ENCODE results near the gene MEG3. TPM values are rescaled to one million over a fixed set of nuclear protein-coding genes. Genes with fewer than 3 reads are reported as not detected.

MEG3 gene
- total RNA-seq, 5 donors from 2014 or later (not counting 1 experiment from before 2014, with no cell fraction given) = 2.3 to 3.4 (median 2.4) TPM; not detected in 2

DNA sequence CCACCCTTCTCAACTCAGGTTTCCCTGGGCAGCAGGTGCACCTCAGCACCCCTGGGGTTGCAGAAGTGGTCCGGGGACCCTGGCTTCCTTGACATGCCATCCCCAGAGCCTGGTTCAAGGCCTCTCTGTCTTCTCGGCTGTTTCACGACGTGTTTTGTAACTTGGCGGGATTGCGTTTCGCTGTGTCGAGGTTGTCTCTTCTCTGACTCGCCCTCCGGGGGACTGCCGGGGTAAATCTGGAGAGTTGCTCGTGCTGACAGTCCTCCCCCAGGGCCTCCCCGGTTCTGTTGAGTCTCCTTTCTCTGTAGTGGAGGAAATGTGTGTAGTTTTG, 25.6 kb downstream of the MEG3 start:
- Mint-ChIP-seq H3K27ac (no peak overlapping the region), H3K4me3 (no peak overlapping the region), H3K9me3 (no peaks in the 10 kb centered on the region), H3K27me3 (no peaks in the 10 kb centered on the region), H3K36me3 (no peaks in the 10 kb centered on the region), H3K4me1 (peaks cover 0 to 5% (median 0%) of the 10 kb centered on the region in 3 donors)
- ATAC-seq (replicated peaks in 1 of 4) (no peak), DNase-seq (peak in 1 of 35 experiments; percentile 4)
- H3K27ac ChIP-seq (ENCODE audit: low read length) = no peak overlapping the region
- ChIA-PET CTCF (interaction anchor here in 1 of 2 donors (0.5 kb wide), 1 partner anchor 776 kb away, joined by 4 read pairs; no protein-coding TSS in a partner anchor), POLR2A (no interaction called here)
- H3K27me3 ChIP-seq (replicated peaks in 1 of 2; ENCODE audit: control insufficient read depth in 2 of 2, extremely low read depth in 1 of 2, insufficient read depth in 2 of 2, low read length in 1 of 2) = no peaks in the 10 kb centered on the region
- H3K4me1 ChIP-seq (ENCODE audit: control insufficient read depth in 1 of 2, extremely low read depth in 1 of 2, insufficient read depth in 2 of 2, low read length in 2 of 2) = no peaks in the 10 kb centered on the region
- H3K9me3 ChIP-seq = no peaks in the 10 kb centered on the region
- WGBS (ENCODE audit: insufficient coverage) = 95% methylated on average over 9 of the region's 13 CpGs
- no peak overlapping the region for H3K4me3 ChIP-seq (ENCODE audit: control insufficient read depth in 1 of 2, extremely low read depth in 1 of 2, low read length in 1 of 2)
- no peaks in the 10 kb centered on the region for H3K36me3 ChIP-seq (ENCODE audit: control insufficient read depth in 2 of 2, extremely low read depth in 1 of 2, insufficient read depth in 1 of 2, low read length in 1 of 2)

DNA sequence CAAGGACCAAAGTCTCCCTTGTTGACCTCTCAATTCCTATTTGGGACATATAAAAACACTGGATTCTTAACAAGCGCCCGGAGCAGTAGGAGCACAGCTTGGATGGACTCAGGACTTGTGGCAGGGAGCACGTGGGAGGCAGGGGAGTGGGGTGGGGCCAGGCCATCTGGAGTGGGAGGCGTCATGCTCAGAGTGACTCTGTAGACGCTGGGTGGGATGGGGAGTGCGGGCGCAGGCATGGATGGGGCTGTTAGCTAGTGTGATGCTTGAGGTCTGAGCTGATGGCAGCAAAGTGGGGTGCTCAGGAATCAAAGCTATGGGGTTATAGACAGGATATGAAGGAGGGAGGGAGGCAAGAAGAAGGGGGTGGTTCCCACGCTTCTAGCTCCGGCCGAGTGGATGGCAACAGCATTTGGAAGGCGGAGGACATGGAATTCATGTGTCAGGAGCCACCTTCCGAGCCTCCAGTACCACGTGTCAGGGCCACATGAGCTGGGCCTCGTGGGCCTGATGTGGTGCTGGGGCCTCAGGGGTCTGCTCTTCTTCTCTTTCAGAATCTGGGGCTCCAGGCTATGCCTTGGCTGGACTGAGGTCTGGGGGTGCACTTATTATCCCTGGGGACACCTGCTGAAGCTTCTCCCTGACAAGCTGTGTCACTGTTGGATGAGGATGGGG, 26.2 kb downstream of the MEG3 start:
- Histone ChIP-seq H3K27ac (ENCODE audit: low read length) (no peak overlapping the region), H3K36me3 (ENCODE audit: control insufficient read depth in 2 of 2, extremely low read depth in 1 of 2, insufficient read depth in 1 of 2, low read length in 1 of 2) (no peaks in the 10 kb centered on the region), H3K27me3 (replicated peaks in 1 of 2; ENCODE audit: control insufficient read depth in 2 of 2, extremely low read depth in 1 of 2, insufficient read depth in 2 of 2, low read length in 1 of 2) (no peaks in the 10 kb centered on the region), H3K4me1 (ENCODE audit: control insufficient read depth in 1 of 2, extremely low read depth in 1 of 2, insufficient read depth in 2 of 2, low read length in 2 of 2) (no peaks in the 10 kb centered on the region), H3K4me3 (ENCODE audit: control insufficient read depth in 1 of 2, extremely low read depth in 1 of 2, low read length in 1 of 2) (no peak overlapping the region), H3K9me3 (no peaks in the 10 kb centered on the region)
- Mint-ChIP-seq H3K36me3 (no peaks in the 10 kb centered on the region), H3K27ac (no peak overlapping the region), H3K4me1 (peaks cover 0 to 5% (median 0%) of the 10 kb centered on the region in 3 donors), H3K4me3 (no peak overlapping the region), H3K27me3 (no peaks in the 10 kb centered on the region), H3K9me3 (no peaks in the 10 kb centered on the region)
- ChIA-PET POLR2A (no interaction called here), CTCF (interaction anchor here in 1 of 2 donors (0.7 kb wide), 1 partner anchor 777 kb away, joined by 3 read pairs; no protein-coding TSS in a partner anchor)
- DNase-seq (no peak), ATAC-seq (replicated peaks in 1 of 4) (no peak)
- 92% methylated on average over 13 of the region's 14 CpGs for WGBS (ENCODE audit: insufficient coverage)

DNA sequence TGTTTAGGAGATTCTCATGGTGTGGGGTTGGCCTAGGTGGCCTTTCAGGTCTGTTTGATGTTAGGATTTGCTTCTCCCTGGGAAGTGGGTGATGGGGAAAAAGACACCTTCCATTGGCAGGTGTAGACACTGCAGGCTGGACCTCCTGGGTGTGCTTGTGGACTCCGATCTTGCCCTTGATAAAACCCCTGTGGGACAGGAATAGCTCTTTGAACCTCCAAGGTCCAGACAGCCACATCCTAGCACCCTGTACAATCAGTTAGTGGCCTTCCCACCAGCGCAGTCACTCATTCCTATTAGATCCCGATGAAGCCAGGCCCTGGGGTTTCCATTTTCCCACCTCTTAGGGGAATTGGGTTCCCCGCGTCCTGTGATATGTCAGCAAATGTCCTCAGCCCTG, 28.5 kb downstream of the MEG3 start:
- DNase-seq (no peak), ATAC-seq (replicated peaks in 1 of 4) (no peak)
- 100% methylated on average over 1 of the region's 5 CpGs for WGBS (ENCODE audit: insufficient coverage)
- Histone ChIP-seq H3K27me3 (replicated peaks in 1 of 2; ENCODE audit: control insufficient read depth in 2 of 2, extremely low read depth in 1 of 2, insufficient read depth in 2 of 2, low read length in 1 of 2) (peaks cover 0 to 11% of the 10 kb centered on the region in 2 experiments), H3K36me3 (ENCODE audit: control insufficient read depth in 2 of 2, extremely low read depth in 1 of 2, insufficient read depth in 1 of 2, low read length in 1 of 2) (no peaks in the 10 kb centered on the region), H3K9me3 (no peaks in the 10 kb centered on the region), H3K4me1 (ENCODE audit: control insufficient read depth in 1 of 2, extremely low read depth in 1 of 2, insufficient read depth in 2 of 2, low read length in 2 of 2) (no peaks in the 10 kb centered on the region), H3K4me3 (ENCODE audit: control insufficient read depth in 1 of 2, extremely low read depth in 1 of 2, low read length in 1 of 2) (no peak overlapping the region), H3K27ac (ENCODE audit: low read length) (no peak overlapping the region)
- Mint-ChIP-seq H3K4me1 (peaks cover 0 to 5% (median 0%) of the 10 kb centered on the region in 3 donors), H3K36me3 (no peaks in the 10 kb centered on the region), H3K27me3 (peaks cover 4 to 7% of the 10 kb centered on the region in 2 donors), H3K4me3 (no peak overlapping the region), H3K9me3 (no peaks in the 10 kb centered on the region), H3K27ac (no peak overlapping the region)
- POLR2A ChIA-PET = no interaction called here
- CTCF ChIA-PET = no interaction called here

DNA sequence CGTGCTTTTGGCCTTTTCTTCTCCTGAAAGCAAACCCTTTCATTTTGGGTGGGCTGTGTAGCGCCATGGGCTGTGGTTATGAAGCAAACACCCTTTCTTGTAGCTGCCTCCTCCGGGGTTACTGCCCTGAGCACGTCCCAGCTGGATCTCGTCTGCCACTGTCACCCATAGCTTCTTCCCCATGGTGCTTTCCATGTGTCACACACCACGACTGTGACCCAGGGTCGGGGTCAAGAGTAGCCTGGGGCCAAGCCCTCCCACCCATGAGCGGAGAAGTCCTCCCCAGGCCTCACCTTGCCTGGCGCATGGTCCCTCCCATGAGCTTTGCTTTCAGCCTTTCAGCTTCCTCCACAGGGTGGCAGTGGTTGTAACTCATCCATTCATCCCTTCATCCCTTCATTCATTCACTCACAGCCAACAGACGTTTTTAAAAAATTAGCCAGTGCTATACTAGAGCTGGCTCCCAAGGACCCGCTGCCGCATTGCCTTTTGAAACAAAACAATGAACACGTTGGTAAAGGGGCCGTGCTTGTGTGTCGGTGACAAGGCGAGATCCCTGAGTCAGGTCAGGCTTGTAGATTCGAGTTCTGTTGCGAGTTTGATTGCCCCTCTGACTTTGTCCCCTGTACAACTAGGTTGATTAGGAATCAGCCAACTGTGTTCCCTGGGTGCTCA, 29.5 kb downstream of the MEG3 start:
- H3K9me3 ChIP-seq = no peaks in the 10 kb centered on the region
- peaks cover 0 to 5% (median 0%) of the 10 kb centered on the region in 3 donors for H3K4me1 Mint-ChIP-seq
- no peaks in the 10 kb centered on the region for H3K36me3 Mint-ChIP-seq
- ATAC-seq (replicated peaks in 1 of 4) (no peak), DNase-seq (no peak)
- H3K36me3 ChIP-seq (ENCODE audit: control insufficient read depth in 2 of 2, extremely low read depth in 1 of 2, insufficient read depth in 1 of 2, low read length in 1 of 2) = no peaks in the 10 kb centered on the region
- H3K4me1 ChIP-seq (ENCODE audit: control insufficient read depth in 1 of 2, extremely low read depth in 1 of 2, insufficient read depth in 2 of 2, low read length in 2 of 2) = no peaks in the 10 kb centered on the region
- H3K27ac Mint-ChIP-seq = peak overlapping the region in 1 of 2 donors; percentile 55
- ChIA-PET POLR2A (no interaction called here), CTCF (no interaction called here)
- peaks cover 0 to 19% of the 10 kb centered on the region in 2 experiments for H3K27me3 ChIP-seq (replicated peaks in 1 of 2; ENCODE audit: control insufficient read depth in 2 of 2, extremely low read depth in 1 of 2, insufficient read depth in 2 of 2, low read length in 1 of 2)
- no peak overlapping the region for H3K27ac ChIP-seq (ENCODE audit: low read length)
- H3K9me3 Mint-ChIP-seq = no peaks in the 10 kb centered on the region
- peaks cover 4 to 14% of the 10 kb centered on the region in 2 donors for H3K27me3 Mint-ChIP-seq
- no peak overlapping the region for H3K4me3 Mint-ChIP-seq
- H3K4me3 ChIP-seq (ENCODE audit: control insufficient read depth in 1 of 2, extremely low read depth in 1 of 2, low read length in 1 of 2) = no peak overlapping the region
- 86% methylated on average over 18 of the region's 18 CpGs for WGBS (ENCODE audit: insufficient coverage)

DNA sequence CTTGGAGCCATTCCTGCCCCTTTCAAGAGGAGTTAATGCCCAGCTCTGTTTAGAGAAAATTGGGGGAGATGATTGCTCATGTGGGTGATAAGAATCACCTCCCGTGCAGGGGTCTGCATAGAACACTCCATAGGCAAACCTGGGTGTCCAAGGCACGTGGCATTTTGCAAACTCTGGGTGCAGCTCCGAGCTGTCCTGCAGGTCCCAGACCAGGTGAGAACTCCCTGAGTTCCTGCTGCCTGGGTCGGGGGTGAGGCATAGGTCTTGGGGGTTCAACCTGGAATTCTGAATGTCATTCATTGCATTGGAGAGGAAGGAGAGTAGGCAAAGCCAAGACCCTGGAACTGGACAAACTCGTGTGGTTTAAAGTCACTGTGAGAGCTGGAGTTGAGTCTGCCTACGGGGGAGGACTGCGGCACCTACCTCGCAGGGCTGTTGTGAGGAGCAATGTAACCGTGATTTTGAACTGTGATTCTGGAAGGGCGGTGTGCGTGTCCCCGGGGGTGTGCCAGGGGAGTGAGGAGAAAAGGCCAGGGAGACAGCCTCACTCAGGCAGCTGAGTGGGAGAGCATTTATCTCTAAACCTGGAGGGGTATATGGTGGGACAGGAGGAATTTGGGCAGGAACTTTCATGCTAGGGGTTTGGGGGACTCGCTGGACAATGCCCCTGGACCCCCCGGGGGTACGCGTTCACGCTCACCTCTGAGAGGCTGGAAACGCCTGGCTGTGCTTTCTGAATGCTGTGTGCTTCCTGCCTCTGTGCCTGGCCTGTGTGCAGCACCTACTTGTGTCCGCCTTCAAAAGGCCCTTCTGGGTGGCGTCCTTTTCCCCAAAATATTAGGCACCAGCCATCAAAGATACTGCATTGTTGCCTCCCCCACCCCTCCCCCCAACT, 30.4 kb downstream of the MEG3 start:
- Mint-ChIP-seq H3K36me3 (no peaks in the 10 kb centered on the region), H3K4me1 (no peaks in the 10 kb centered on the region), H3K27me3 (peaks cover 4 to 17% of the 10 kb centered on the region in 2 donors), H3K4me3 (no peak overlapping the region), H3K27ac (no peak overlapping the region), H3K9me3 (no peaks in the 10 kb centered on the region)
- H3K27ac ChIP-seq (ENCODE audit: low read length) = no peak overlapping the region
- no peak overlapping the region for H3K4me3 ChIP-seq (ENCODE audit: control insufficient read depth in 1 of 2, extremely low read depth in 1 of 2, low read length in 1 of 2)
- H3K36me3 ChIP-seq (ENCODE audit: control insufficient read depth in 2 of 2, extremely low read depth in 1 of 2, insufficient read depth in 1 of 2, low read length in 1 of 2) = no peaks in the 10 kb centered on the region
- DNase-seq (no peak), ATAC-seq (replicated peaks in 1 of 4) (no peak)
- CTCF ChIA-PET = no interaction called here
- H3K27me3 ChIP-seq (replicated peaks in 1 of 2; ENCODE audit: control insufficient read depth in 2 of 2, extremely low read depth in 1 of 2, insufficient read depth in 2 of 2, low read length in 1 of 2) = peaks cover 0 to 26% of the 10 kb centered on the region in 2 experiments
- 80% methylated on average over 16 of the region's 20 CpGs for WGBS (ENCODE audit: insufficient coverage)
- H3K9me3 ChIP-seq = no peaks in the 10 kb centered on the region
- H3K4me1 ChIP-seq (ENCODE audit: control insufficient read depth in 1 of 2, extremely low read depth in 1 of 2, insufficient read depth in 2 of 2, low read length in 2 of 2) = no peaks in the 10 kb centered on the region
- POLR2A ChIA-PET = no interaction called here

DNA sequence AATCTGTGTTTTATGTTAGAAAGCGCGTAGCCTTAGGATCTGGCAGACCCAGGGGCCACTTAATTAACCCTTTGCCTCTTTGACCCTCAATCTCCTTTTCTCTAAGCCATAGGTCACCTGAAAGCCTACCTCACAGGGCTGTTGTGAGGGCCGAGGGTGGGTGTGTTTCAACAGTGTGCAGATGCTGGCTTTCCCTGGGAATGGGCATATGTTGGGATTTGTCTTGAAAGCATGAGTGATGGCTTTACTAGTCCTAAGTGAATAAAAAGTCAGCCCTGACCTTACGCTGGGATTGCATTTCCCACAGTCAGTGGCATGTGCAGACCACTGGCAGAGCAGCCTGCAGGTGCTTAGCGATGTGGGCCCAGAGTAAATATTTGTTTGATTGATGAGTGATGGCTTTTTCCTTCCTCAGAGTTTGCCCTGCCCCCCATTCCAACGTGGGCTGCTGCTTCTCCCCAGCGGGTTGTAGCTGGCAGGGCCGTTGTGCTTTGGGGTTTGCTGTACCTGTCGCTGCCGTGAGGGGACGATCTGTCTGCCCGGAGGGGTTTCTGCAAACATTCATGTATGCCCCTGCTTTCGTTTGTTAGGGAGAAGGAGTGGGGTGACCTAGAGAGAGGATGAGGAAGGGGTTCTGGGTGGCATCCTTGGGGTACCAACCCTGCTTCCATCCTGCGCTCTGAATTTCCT, 31.5 kb downstream of the MEG3 start:
- no peak overlapping the region for H3K27ac Mint-ChIP-seq
- CTCF ChIA-PET = interaction anchor here in 1 of 2 donors (0.6 kb wide), 1 partner anchor 1364 kb away, joined by 4 read pairs; no protein-coding TSS in a partner anchor

More for the DNA sequence above, 31.5 kb downstream of the MEG3 start:
- no peak overlapping the region for H3K4me3 ChIP-seq (ENCODE audit: control insufficient read depth in 1 of 2, extremely low read depth in 1 of 2, low read length in 1 of 2)
- H3K4me3 Mint-ChIP-seq = no peak overlapping the region
- POLR2A ChIA-PET = no interaction called here
- 65% methylated on average over 8 of the region's 14 CpGs for WGBS (ENCODE audit: insufficient coverage)
- ATAC-seq (replicated peaks in 1 of 4) (no peak), DNase-seq (no peak)
- no peaks in the 10 kb centered on the region for H3K9me3 ChIP-seq
- H3K27ac ChIP-seq (ENCODE audit: low read length) = no peak overlapping the region
- peaks cover 0 to 33% of the 10 kb centered on the region in 2 experiments for H3K27me3 ChIP-seq (replicated peaks in 1 of 2; ENCODE audit: control insufficient read depth in 2 of 2, extremely low read depth in 1 of 2, insufficient read depth in 2 of 2, low read length in 1 of 2)
- H3K4me1 Mint-ChIP-seq = no peaks in the 10 kb centered on the region
- no peaks in the 10 kb centered on the region for H3K36me3 Mint-ChIP-seq
- no peaks in the 10 kb centered on the region for H3K4me1 ChIP-seq (ENCODE audit: control insufficient read depth in 1 of 2, extremely low read depth in 1 of 2, insufficient read depth in 2 of 2, low read length in 2 of 2)
- H3K27me3 Mint-ChIP-seq = peaks cover 4 to 17% of the 10 kb centered on the region in 2 donors
- no peaks in the 10 kb centered on the region for H3K36me3 ChIP-seq (ENCODE audit: control insufficient read depth in 2 of 2, extremely low read depth in 1 of 2, insufficient read depth in 1 of 2, low read length in 1 of 2)
- no peaks in the 10 kb centered on the region for H3K9me3 Mint-ChIP-seq

Measured in T-cell (primary cell).